HG02884 (cell line): ENCODE results near the gene NINJ1.
"Not testable (repeated sequence)": the region's sequence is repeated elsewhere in the genome, so short reads cannot be mapped to it uniquely, and the experiment has no call there.

Source experiments
- ATAC-seq: cut with Tn5 transposase; IDR thresholded peaks from one replicate; pipeline ENCODE4 v1.9.1; 2021; ENCODE audit warnings: mild to moderate bottlenecking, moderate library complexity; ENCODE audit not compliant: unreplicated experiment

NINJ1 gene

GRCh38 chr9:93120846-93121315 lies 13.2 kb downstream of the NINJ1 start:
- ATAC-seq, result no peak

DNA sequence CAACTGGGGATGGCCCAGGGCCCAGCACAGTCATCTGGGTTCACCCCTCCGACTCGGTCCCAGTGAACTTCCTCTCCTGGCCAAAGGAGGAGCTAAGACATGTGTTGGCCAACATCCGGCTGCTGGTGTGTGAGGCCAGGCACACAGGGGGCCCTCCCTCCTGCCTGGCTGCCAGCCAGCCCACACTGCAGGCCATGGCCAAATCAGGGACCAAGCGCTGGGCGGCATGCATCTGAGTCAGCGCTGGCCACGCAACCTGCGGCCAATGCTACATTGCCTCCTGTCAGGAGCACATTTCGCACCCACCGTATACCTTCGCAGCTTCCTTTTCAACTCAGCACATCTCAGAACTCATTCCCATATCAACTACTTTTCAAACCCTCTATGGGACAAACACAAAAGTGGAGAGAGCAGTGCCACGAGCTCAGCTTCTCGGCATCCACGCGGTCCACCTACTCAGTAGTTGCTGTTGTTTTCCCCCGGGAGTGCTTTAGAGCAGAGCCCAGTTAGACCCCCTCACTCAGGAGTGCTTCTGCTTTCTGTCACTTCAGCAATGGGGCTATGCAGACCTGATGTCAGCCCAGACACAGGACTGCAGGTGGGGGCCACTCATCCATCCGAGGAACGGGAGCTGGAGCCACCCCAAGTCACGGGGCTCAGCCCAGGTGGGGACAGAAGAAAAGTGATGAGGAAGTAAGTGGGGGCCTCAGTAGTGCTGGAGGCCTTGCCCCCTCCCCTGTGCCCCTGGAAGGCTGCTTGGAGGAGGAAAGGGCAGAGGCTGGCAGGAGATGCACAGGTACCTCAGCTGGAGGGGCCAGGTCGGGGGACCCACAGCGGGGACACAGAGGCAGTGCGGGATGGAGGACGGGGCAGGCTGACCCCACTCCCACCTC lies 13.9 kb downstream of the NINJ1 start:
- ATAC-seq, result peak; percentile 98

GRCh38 chr9:93119703-93119952 lies 14.4 kb downstream of the NINJ1 start:
- ATAC-seq, result no peak

- ATAC-seq, result no peak
Observed at GRCh38 chr9:93118863-93119702, 15.0 kb downstream of the NINJ1 start.

DNA sequence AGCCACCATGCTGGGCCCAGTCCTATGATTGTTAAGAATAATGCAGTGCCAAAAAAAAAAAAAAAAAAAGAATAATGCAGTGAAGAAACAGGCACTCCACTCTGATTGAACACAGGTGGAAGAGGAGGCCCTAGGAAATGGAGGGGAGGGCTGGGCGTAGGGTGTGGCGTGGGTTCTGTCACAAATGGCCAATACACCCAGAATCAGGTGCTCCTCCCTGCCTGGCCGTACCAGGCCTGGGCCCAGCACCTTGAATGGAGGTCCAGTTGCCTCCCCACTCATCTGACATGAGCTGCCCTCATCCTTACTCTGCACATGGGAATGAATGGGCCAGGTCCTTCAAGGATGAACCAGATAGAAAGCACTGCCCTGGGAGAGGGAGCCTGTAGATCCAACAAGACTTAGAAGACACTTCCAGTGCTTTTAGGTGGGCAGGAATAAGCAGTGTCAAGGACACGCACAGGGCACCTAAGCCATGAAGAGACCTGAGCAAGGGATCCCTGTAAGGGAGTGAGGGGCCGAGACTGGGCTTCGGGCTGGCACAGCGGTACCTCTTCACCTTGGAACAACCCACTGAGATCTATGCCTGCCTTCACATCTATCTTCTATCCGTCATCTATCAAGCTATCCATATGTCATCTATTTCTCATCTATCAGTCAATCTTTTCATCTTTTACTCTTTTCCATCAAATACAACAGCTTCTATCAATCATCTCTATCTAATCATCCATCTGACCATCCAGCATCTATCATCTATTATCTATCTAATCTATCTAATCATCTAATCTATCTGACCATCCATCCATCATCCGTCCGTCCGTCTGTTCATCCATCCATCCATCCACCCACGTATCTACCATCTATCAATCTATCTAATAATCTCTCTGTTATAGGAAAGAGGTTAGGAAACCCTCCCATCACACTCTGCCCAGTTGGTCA lies 15.9 kb downstream of the NINJ1 start:
- ATAC-seq, result no peak

DNA sequence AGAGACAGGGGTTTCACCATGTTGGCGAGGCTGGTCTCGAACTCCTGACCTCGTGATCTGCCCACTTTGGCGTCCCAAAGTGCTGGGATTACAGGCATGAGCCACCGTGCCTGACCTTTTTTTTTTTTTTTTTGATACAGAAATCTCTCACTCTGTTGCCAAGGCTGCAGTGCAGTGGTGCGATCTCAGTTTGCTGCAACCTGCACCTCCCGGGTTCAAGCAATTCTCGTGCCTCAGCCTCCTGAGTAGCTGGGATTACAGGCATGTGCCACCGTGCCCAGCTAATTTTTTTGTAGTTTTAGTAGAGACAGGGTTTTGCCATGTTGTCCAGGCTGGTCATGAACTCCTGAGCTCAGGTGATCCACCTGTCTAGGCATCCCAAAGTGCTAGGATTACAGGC lies 16.5 kb downstream of the NINJ1 start:
- not testable (repeated sequence) for ATAC-seq

GRCh38 chr9:93116072-93116961 lies 17.7 kb downstream of the NINJ1 start:
- no peak for ATAC-seq

GRCh38 chr9:93115486-93116071 lies 18.5 kb downstream of the NINJ1 start:
- no peak for ATAC-seq

DNA sequence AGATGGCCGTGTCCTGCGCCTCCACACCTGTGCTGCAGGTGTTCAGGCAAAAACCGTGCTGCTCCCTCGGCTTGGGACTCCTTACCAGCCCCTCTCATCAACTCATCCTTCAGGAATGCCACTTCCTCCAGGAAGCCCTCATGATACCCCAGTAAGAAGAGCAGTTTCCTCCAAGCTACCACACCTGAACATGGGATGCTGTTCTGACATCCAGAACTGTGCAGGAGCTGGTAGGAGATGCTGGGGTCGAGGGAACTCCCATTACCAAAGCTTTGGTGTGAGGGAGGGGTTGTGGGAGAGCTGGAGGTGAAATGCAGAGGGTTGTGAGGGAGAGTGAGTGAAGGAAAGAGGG lies 19.1 kb downstream of the NINJ1 start:
- ATAC-seq, result no peak

- no peak for ATAC-seq
Observed at GRCh38 chr9:93114169-93114983, 19.7 kb downstream of the NINJ1 start.

DNA sequence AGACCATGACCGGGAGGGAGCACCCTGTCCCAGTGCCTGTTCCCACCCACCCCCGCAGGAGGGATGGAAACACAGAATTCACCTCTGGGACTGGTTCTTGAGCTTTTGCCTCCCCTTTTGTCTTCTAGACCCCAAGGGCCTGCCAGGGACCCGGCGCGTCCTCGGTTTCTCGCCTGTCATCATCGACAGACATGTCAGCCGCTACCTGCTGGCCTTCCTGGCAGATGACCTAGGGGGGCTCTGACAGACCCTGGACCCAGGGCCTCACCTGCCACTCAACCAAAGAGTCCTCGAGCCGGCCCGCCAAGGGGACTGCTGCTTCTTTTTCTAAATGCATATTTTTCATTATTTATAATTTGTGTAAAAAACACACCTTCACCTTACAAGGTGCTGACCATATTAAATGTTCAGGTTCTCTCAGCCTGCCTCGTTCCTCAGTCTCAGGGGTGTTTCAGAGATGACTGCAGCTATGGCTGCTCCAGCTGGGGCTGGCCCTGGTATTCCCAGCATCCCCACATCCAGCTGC lies 21.1 kb downstream of the NINJ1 start:
- no peak for ATAC-seq

DNA sequence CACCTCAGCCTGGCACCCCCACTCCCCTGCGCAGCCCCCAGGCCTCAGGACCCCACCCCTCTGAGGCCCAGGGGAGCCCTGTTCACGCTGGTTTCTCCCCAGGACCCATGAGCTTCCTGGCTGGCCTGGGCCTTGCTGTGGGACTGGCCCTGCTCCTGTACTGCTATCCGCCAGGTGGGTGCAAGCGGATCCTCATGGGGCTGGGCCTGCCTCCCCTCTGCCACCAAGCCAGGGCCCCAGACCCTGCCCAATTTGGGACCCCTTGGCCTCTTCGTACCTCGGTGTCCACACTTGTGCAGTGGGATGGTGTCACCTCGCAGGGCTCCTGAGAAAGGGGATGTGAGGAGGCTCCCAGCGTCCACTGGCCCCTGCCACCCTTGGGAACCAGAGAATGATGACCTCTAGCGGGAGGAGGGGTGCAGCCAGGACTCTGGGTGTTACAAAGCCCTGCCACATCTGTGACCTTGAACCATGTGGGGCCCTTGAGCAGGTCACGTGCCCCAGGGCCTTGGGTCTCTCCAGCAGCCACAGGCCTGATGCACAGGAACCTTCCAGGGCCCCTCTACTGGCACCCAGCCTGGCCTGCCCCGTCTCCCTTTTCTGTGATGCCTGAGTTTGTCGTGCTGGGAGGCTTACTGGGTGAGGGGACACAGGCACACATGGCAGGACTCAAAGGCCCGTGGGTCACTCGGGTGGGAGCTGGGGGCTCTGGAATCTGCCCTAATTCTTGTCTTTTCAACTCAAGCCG lies 21.8 kb downstream of the NINJ1 start:
- ATAC-seq, result no peak

DNA sequence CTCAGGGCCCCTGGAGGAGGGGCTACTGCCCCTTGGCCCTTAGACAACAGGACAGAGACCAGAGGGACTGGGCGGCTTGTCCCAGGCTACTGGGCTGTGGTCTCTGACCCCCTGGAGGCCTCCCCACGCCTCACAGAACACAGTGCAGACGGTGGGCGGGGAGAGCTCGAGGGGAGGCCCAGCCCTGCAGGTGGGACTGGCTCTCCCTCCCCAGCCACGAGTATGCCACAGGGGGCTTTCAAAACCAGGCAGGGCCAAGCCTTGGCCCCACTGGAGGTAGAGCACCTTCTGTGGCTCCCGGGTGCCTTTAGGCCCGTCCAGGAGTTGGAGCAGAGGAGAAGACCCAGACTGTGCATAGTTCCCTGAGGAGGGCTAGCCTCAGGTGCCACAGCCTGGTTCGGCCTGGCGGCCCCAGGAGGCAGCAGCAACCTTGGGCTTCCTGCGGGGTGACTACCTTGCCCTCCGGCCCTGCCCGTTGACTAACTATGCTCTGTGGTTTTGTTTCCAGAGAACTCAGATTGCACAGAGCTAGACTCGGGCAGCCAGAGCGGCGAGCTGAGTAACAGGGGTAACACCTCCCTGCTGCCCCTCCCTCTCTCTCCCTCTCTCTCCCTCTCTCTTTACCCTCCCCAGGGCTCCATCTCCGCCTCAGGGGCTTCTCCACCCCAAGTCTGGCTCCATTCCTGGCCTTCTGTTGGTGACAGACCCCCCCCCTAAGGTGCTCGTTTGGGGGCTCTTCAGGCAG lies 22.5 kb downstream of the NINJ1 start:
- ATAC-seq, result no peak

DNA sequence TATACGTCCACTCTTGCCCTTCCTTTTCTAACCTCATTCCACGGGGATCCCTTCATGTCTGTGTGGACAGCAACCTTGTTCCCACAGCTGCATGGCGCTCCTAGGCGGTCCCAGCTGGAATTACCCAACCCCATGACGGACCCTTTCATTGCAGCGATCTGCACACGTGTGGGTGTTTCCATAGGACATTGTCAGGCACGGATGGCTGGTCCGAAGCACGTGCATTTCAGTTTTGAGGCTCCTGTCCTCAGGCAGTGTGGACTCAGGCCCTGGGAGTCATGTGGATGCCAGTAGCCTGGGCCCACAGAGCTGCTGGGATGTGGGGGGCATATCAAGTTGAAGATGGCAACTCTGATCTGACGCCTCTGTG lies 23.1 kb downstream of the NINJ1 start:
- no peak for ATAC-seq

DNA sequence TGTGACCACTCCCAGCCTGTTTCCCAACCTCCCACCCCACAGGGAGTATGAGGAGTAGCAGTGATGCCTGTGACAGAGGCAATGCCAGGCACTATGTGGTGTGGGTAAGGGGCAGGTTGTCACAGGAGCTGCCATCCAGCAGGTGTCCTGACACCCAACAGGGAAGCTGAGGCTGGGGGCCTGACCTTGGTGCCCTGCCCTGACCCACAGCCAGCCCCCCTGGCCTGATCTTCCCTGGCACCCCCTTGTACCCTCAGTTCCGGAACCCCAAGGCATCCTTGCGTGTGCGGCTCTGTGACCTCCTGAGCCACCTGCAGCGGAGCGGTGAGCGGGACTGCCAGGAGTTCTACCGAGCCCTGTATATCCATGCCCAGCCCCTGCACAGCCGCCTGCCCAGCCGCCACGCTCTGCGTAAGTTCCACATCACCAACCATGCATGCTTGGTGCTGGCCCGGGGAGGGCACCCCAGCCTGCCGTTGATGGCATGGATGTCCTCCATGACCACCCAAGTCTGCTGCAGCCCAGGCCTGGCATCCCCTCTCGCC lies 23.7 kb downstream of the NINJ1 start:
- ATAC-seq, result no peak

DNA sequence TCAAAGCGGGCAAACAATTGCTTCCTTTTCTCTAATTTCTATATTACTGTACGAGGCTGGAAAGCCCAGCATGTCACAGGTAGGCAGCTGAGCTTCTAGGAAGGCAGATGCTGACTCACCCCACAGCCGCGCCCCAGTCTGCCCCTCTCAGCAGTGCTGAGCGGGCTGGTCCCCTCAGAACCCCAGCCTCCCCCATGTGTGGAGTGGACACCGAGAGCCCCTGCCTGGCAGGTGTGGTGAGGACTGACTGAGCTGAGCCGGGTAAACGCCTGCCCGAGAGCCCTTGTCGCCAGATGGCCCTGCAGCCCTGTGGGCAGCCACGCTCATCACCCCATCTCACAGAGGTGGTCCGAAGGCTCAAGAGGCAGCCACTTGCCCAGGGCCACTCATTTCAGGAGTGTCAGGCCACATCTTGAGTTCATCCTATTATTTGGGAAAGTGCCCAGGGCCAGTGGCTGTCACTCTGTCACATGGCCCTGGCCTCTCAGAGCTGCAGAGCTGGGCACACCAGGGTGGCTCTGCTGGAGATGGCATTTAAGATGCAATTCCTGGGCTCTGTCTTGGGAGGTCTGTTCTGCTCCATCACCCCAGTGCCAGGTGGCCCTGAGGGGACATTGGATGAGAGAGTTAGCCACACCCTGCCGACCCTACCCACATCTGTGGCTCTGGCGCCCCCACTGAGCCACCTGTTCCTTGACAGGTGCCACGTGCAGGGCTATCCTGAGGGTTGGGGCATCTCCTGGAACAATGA lies 25.6 kb downstream of the NINJ1 start:
- ATAC-seq, result no peak
